H9 (cell line): ENCODE results near the gene RND2. TPM values are rescaled to one million over a fixed set of nuclear protein-coding genes. Genes with fewer than 3 reads are reported as not detected.

Source experiments
- DNase-seq: peaks from one replicate; pipeline ENCODE4 v3.0.0-alpha.2; 2017
- H2AFZ ChIP-seq: one replicate; pipeline ENCODE4 v1.6.1; 2013; ENCODE audit warnings: mild to moderate bottlenecking, low read length, control low read depth, moderate library complexity
- H2AK5ac ChIP-seq: 2 replicates; pipeline ENCODE4 v1.6.1; 2013; ENCODE audit warnings: low read length, control low read depth, mixed read lengths; ENCODE audit not compliant: insufficient read length
- H2BK120ac ChIP-seq: one replicate; pipeline ENCODE4 v1.6.1; 2013; ENCODE audit warnings: low read depth, mild to moderate bottlenecking, low read length, control low read depth, inconsistent platforms; ENCODE audit not compliant: poor library complexity, severe bottlenecking
- H2BK12ac ChIP-seq: 2 replicates; pipeline ENCODE4 v1.6.1; 2013; ENCODE audit warnings: low read length, control low read depth, mixed read lengths, low read depth; ENCODE audit not compliant: insufficient read length
- H2BK15ac ChIP-seq: 2 replicates; pipeline ENCODE4 v1.6.1; 2013; ENCODE audit warnings: low read depth, low read length, control low read depth
- H2BK20ac ChIP-seq: one replicate; pipeline ENCODE4 v1.6.1; 2013; ENCODE audit warnings: low read depth, mild to moderate bottlenecking, low read length, control low read depth, inconsistent platforms; ENCODE audit not compliant: poor library complexity, severe bottlenecking
- H2BK5ac ChIP-seq: 2 replicates; pipeline ENCODE4 v1.6.1; 2013; ENCODE audit warnings: low read length, control low read depth, mixed read lengths; ENCODE audit not compliant: insufficient read length
- H3K14ac ChIP-seq: 2 replicates; pipeline ENCODE4 v1.6.1; 2013; ENCODE audit warnings: low read length, control low read depth; ENCODE audit not compliant: insufficient read depth
- H3K18ac ChIP-seq: 2 replicates; pipeline ENCODE4 v1.6.1; 2013; ENCODE audit warnings: low read depth, mild to moderate bottlenecking, mixed read lengths, low read length, control low read depth; ENCODE audit not compliant: insufficient read length
- H3K23ac ChIP-seq: 2 replicates; pipeline ENCODE4 v1.6.1; 2013; ENCODE audit warnings: low read length, control low read depth, mixed read lengths, low read depth; ENCODE audit not compliant: insufficient read length
- H3K23me2 ChIP-seq: 2 replicates; pipeline ENCODE4 v1.6.1; 2013; ENCODE audit warnings: low read depth, mild to moderate bottlenecking, mixed read lengths, low read length, control low read depth; ENCODE audit not compliant: insufficient read length, poor library complexity, severe bottlenecking
- H3K27ac ChIP-seq: 2 replicates; pipeline ENCODE4 v1.5.1; 2013; ENCODE audit warnings: low read length, control low read depth, mixed read lengths, low read depth; ENCODE audit not compliant: insufficient read length
- H3K27me3 ChIP-seq: 2 replicates; pipeline ENCODE4 v1.6.1; 2013; ENCODE audit warnings: low read length, control low read depth, inconsistent platforms; ENCODE audit not compliant: insufficient read depth
- H3K4ac ChIP-seq: 2 replicates; pipeline ENCODE4 v1.6.1; 2013; ENCODE audit warnings: low read depth, mild to moderate bottlenecking, control low read depth, inconsistent platforms, low read length, moderate library complexity
- H3K4me1 ChIP-seq: 2 replicates; pipeline ENCODE4 v1.6.1; 2013; ENCODE audit warnings: low read length, control low read depth, inconsistent platforms; ENCODE audit not compliant: insufficient read depth
- H3K4me2 ChIP-seq: 2 replicates; pipeline ENCODE4 v1.6.1; 2013; ENCODE audit warnings: low read length, control low read depth, mixed read lengths; ENCODE audit not compliant: insufficient read length, insufficient read depth
- H3K56ac ChIP-seq: 2 replicates; pipeline ENCODE4 v1.6.1; 2013; ENCODE audit warnings: low read depth, mild to moderate bottlenecking, mixed read lengths, low read length, control low read depth; ENCODE audit not compliant: insufficient read length
- H3K79me1 ChIP-seq: 2 replicates; pipeline ENCODE4 v1.6.1; 2013; ENCODE audit warnings: low read depth, mild to moderate bottlenecking, moderate library complexity, low read length, control low read depth, inconsistent platforms; ENCODE audit not compliant: insufficient read depth, poor library complexity, severe bottlenecking
- H3K79me2 ChIP-seq: 2 replicates; pipeline ENCODE4 v1.6.1; 2013; ENCODE audit warnings: low read length, control low read depth, inconsistent platforms; ENCODE audit not compliant: insufficient read depth
- H3K9ac ChIP-seq: 2 replicates; pipeline ENCODE4 v1.6.1; 2013; ENCODE audit warnings: low read length, control low read depth, mixed read lengths; ENCODE audit not compliant: insufficient read length; ENCODE audit errors: extremely low read depth
- H3K9me3 ChIP-seq: one replicate; pipeline ENCODE4 v1.6.1; 2013; ENCODE audit warnings: low read depth, low read length, inconsistent platforms; ENCODE audit not compliant: control insufficient read depth
- H3T11ph ChIP-seq: one replicate; pipeline ENCODE4 v1.6.1; 2013; ENCODE audit warnings: mild to moderate bottlenecking, low read length, control low read depth, inconsistent platforms
- H4K20me1 ChIP-seq: one replicate; pipeline ENCODE4 v1.6.1; 2013; ENCODE audit not compliant: control insufficient read depth, insufficient read length, insufficient read depth
- H4K5ac ChIP-seq: 2 replicates; pipeline ENCODE4 v1.6.1; 2013; ENCODE audit warnings: low read depth, mild to moderate bottlenecking, mixed read lengths, low read length, control low read depth; ENCODE audit not compliant: insufficient read length
- H4K8ac ChIP-seq: replicated peaks from 2 replicates; pipeline ENCODE4 v1.6.1; 2013; ENCODE audit warnings: low read length, control low read depth, mixed read lengths, low read depth; ENCODE audit not compliant: insufficient read length
- H4K91ac ChIP-seq: 2 replicates; pipeline ENCODE4 v1.6.1; 2013; ENCODE audit warnings: low read depth, mild to moderate bottlenecking, moderate library complexity, mixed read lengths, low read length, control low read depth; ENCODE audit not compliant: insufficient read length
- H3K27ac Mint-ChIP-seq, 3 experiments: 2 replicates in 2 of 3; 3 replicates in 1 of 3; pipeline ENCODE4 v1.8.0; 2020 to 2021; ENCODE audit warnings: mixed read lengths in 3 of 3, mild to moderate bottlenecking in 1 of 3, moderate library complexity in 1 of 3
- H3K27me3 Mint-ChIP-seq: 2 replicates; pipeline ENCODE4 v1.8.0; 2021; ENCODE audit warnings: low read depth, mild to moderate bottlenecking, moderate library complexity, mixed read lengths
- H3K36me3 Mint-ChIP-seq, 3 experiments: 2 replicates in 2 of 3; 3 replicates in 1 of 3; pipeline ENCODE4 v1.8.0; 2020 to 2021; ENCODE audit warnings: low read depth in 3 of 3, mixed read lengths in 3 of 3; ENCODE audit not compliant: insufficient read depth in 1 of 3
- H3K4me1 Mint-ChIP-seq, 2 experiments: 2 replicates each; pipeline ENCODE4 v1.8.0; 2020; ENCODE audit warnings: mixed read lengths in 2 of 2
- H3K4me3 Mint-ChIP-seq, 2 experiments: 2 replicates in 1 of 2; 3 replicates in 1 of 2; pipeline ENCODE4 v1.8.0; 2020 to 2021; ENCODE audit warnings: mild to moderate bottlenecking in 2 of 2, mixed read lengths in 2 of 2, moderate library complexity in 1 of 2
- H3K9me3 Mint-ChIP-seq, 2 experiments: 2 replicates in 1 of 2; 3 replicates in 1 of 2; pipeline ENCODE4 v1.8.0; 2020; ENCODE audit warnings: mild to moderate bottlenecking in 2 of 2, mixed read lengths in 2 of 2, moderate library complexity in 1 of 2
- CTCF ChIP-seq: fragments of 200-600 bp; sonication (generic); conservative IDR thresholded peaks from 3 replicates; pipeline ENCODE4 v1.8.0; 2021; ENCODE audit warnings: antibody characterized with exemption, mild to moderate bottlenecking
- WGBS: extraction: QIAGEN DNeasy Blood & Tissue Kit; methylation state at CpG from one replicate; pipeline ENCODE4 v1.1.7; 2013; ENCODE audit warnings: missing lambda C conversion rate, low lambda C conversion rate, mixed read lengths; ENCODE audit not compliant: insufficient read length; ENCODE audit errors: extremely low coverage; 5-methylcytosine and 5-hydroxymethylcytosine counted together
- total RNA-seq: library from RNA; stranded (reverse); gene quantifications from 2 replicates; pipeline ENCODE4 v1.2.1, GENCODE V29; 2021

Gene RND2
- total RNA-seq, 1 experiment from 2014 or later, result 47.8 TPM

GRCh38 chr17:42980274-42980765, 44.7 kb upstream of the RND2 start, which contains the start of gene RUNDC1:
TSS of gene RUNDC1 (plus strand) at chr17:42980565. CDS start at chr17:42980577, 12 bp downstream.
- WGBS, result no CpG with 5 or more reads among the region's 39 CpGs
- Histone ChIP-seq H4K8ac (no peak within 1 kb of the TSS), H3K23ac (no peak within 1 kb of the TSS), H3T11ph (no peak within 1 kb of the TSS), H2BK15ac (no peak within 1 kb of the TSS), H3K79me2 (peaks cover 4% of the 10 kb centered on the region; the same call in 1 of the 2 replicates), H2AK5ac (no peak within 1 kb of the TSS), H3K23me2 (peaks cover 12% of the 10 kb centered on the region), H3K56ac (no peak within 1 kb of the TSS), H3K14ac (peak within 1 kb of the TSS; percentile 34; the same call in 1 of the 2 replicates), H2BK5ac (no peak within 1 kb of the TSS), H3K27me3 (no peaks in the 10 kb centered on the region), H3K79me1 (no peaks in the 10 kb centered on the region), H4K5ac (no peak within 1 kb of the TSS), H2BK20ac (no peak within 1 kb of the TSS), H3K27ac (no peak within 1 kb of the TSS), H3K4me2 (peak within 1 kb of the TSS; percentile 85), H2BK12ac (no peak within 1 kb of the TSS), H4K20me1 (peaks cover 2% of the 10 kb centered on the region), H3K18ac (peak within 1 kb of the TSS; percentile 60), H3K4ac (no peak within 1 kb of the TSS), H2AFZ (peak within 1 kb of the TSS; percentile 6), H3K4me1 (peaks cover 2% of the 10 kb centered on the region; the same call in 1 of the 2 replicates), H3K9me3 (no peaks in the 10 kb centered on the region), H2BK120ac (no peak within 1 kb of the TSS), H3K9ac (peak within 1 kb of the TSS; percentile 13), H4K91ac (no peak within 1 kb of the TSS)
- Mint-ChIP-seq H3K36me3 (peaks cover 0 to 20% (median 4%) of the 10 kb centered on the region in 3 experiments; a peak in 5 of 7 replicates), H3K9me3 (no peaks in the 10 kb centered on the region; a peak in 2 of 5 replicates), H3K4me1 (peaks cover 17 to 23% of the 10 kb centered on the region in 2 experiments), H3K4me3 (peak within 1 kb of the TSS; percentile 95 to 100), H3K27me3 (no peaks in the 10 kb centered on the region), H3K27ac (peak within 1 kb of the TSS; percentile 67 to 99 (median 97))
- DNase-seq, result peak; percentile 95
- TF ChIP-seq CTCF, result no peak
